SK-N-SH (cell line): Measurements from ENCODE around the gene MMS22L. TPM values are rescaled to one million over a fixed set of nuclear protein-coding genes. Genes with fewer than 3 reads are reported as not detected.

ENCODE experiments used
- CTCF ChIA-PET: fragments of 300-600, 350-600 bp; formaldehyde crosslinking; extraction: SDS; loops from one replicate; lab custom pipeline; 2021; lab: Yijun Ruan, JAX
- POLR2A ChIA-PET: fragments of 350-600 bp; sonication (Branson Sonifier 250); formaldehyde crosslinking; extraction: SDS; loops from one replicate; lab custom pipeline; 2020; ENCODE audit warnings: antibody characterized with exemption, inconsistent platforms; lab: Yijun Ruan, JAX
- DNase-seq: peaks from one replicate; pipeline ENCODE4 v3.0.0; 2012
- H2AFZ ChIP-seq: fragments of 200-600 bp; sonication (generic); 2 replicates; pipeline ENCODE4 v1.8.1; 2016; ENCODE audit warnings: antibody characterized with exemption, mild to moderate bottlenecking, low read depth
- H3F3A ChIP-seq: fragments of 200-600 bp; sonication (generic); replicated peaks from 2 replicates; pipeline ENCODE3; 2016; ENCODE audit warnings: antibody characterized with exemption, mild to moderate bottlenecking; ENCODE audit not compliant: insufficient read depth
- H3K27ac ChIP-seq, 2 experiments: fragments of 200-500 bp in 1 of 2; fragments of 200-600 bp in 1 of 2; sonication (Bioruptor generic) in 1 of 2; sonication (generic), shearing (Covaris generic) in 1 of 2; 2 replicates each; pipeline versions ENCODE4 v1.5.1 to v1.6.1; 2014 to 2016; ENCODE audit warnings: low read depth in 2 of 2, inconsistent platforms in 1 of 2, low read length in 1 of 2, mild to moderate bottlenecking in 1 of 2, mixed read lengths in 1 of 2
- H3K27me3 ChIP-seq: fragments of 200-600 bp; sonication (generic), shearing (Covaris generic); 2 replicates; pipeline ENCODE4 v1.6.1; 2016; ENCODE audit warnings: mixed run types; ENCODE audit not compliant: insufficient read depth
- H3K36me3 ChIP-seq, 2 experiments: fragments of 200-500 bp in 1 of 2; fragments of 200-600 bp in 1 of 2; sonication (Bioruptor generic) in 1 of 2; sonication (generic) in 1 of 2; replicated peaks in 1 of 2; 2 replicates each; pipeline versions ENCODE3 to v1.5.1; 2014 to 2016; ENCODE audit warnings: low read length in 1 of 2, mild to moderate bottlenecking in 1 of 2; ENCODE audit not compliant: insufficient read depth in 2 of 2, control insufficient read depth in 1 of 2
- H3K4me1 ChIP-seq, 2 experiments: fragments of 200-500 bp in 1 of 2; fragments of 200-600 bp in 1 of 2; sonication (Bioruptor generic) in 1 of 2; sonication (generic), shearing (Covaris generic) in 1 of 2; 2 replicates each; pipeline versions ENCODE4 v1.5.1 to v1.6.1; 2014 to 2016; ENCODE audit warnings: low read depth in 1 of 2, low read length in 1 of 2, mixed run types in 1 of 2; ENCODE audit not compliant: insufficient read depth in 2 of 2, control insufficient read depth in 1 of 2
- H3K4me2 ChIP-seq: fragments of 200-600 bp; sonication (generic), shearing (Covaris generic); 2 replicates; pipeline ENCODE4 v1.6.1; 2017; ENCODE audit warnings: mixed run types
- H3K4me3 ChIP-seq, 2 experiments: fragments of 200-500 bp in 1 of 2; fragments of 200-600 bp in 1 of 2; sonication (Bioruptor generic) in 1 of 2; sonication (generic), shearing (Covaris generic) in 1 of 2; 2 replicates each; pipeline versions ENCODE4 v1.5.1 to v1.8.1; 2014 to 2016; ENCODE audit warnings: low read depth in 2 of 2, inconsistent platforms in 1 of 2, low read length in 1 of 2, mild to moderate bottlenecking in 1 of 2, mixed read lengths in 1 of 2, moderate library complexity in 1 of 2
- H3K79me2 ChIP-seq: fragments of 200-600 bp; sonication (generic); 2 replicates; pipeline ENCODE4 v1.8.1; 2017; ENCODE audit warnings: mild to moderate bottlenecking; ENCODE audit not compliant: insufficient read depth
- H3K9ac ChIP-seq: fragments of 200-600 bp; sonication (generic); 2 replicates; pipeline ENCODE4 v1.6.1; 2017; ENCODE audit warnings: mixed run types
- H3K9me2 ChIP-seq: fragments of 200-600 bp; sonication (generic); 2 replicates; pipeline ENCODE4 v1.6.1; 2017; ENCODE audit warnings: mixed run types
- H3K9me3 ChIP-seq: fragments of 200-600 bp; sonication (generic); 2 replicates; pipeline ENCODE4 v1.6.1; 2017; ENCODE audit warnings: mixed run types, mild to moderate bottlenecking, moderate library complexity
- H4K20me1 ChIP-seq: fragments of 200-600 bp; sonication (generic); 2 replicates; pipeline ENCODE4 v1.6.1; 2017; ENCODE audit warnings: mild to moderate bottlenecking, mixed run types; ENCODE audit not compliant: insufficient read depth
- CHD2 ChIP-seq: fragments of 150-350 bp; IDR thresholded peaks from 2 replicates; pipeline ENCODE4 v1.6.1; 2018; ENCODE audit warnings: low read length; ENCODE audit not compliant: partially characterized antibody
- ELF1 ChIP-seq: IDR thresholded peaks from 2 replicates; pipeline ENCODE4 v1.4.0; 2012
- EZH2phosphoT487 ChIP-seq: fragments of 200-600 bp; sonication (generic); IDR thresholded peaks from 2 replicates; pipeline ENCODE4 v1.6.1; 2017; ENCODE audit warnings: low read depth, mixed run types, mild to moderate bottlenecking, antibody characterized with exemption, moderate library complexity, borderline replicate concordance
- FOXJ3 ChIP-seq: sonication (generic); formaldehyde crosslinking; IDR thresholded peaks from 2 replicates; pipeline ENCODE4 v1.5.1; 2020; ENCODE audit warnings: mild to moderate bottlenecking, missing genetic modification reagents
- FOXM1 ChIP-seq: IDR thresholded peaks from 2 replicates; pipeline ENCODE4 v1.4.0; 2012; ENCODE audit warnings: low read depth, mild to moderate bottlenecking
- GABPA ChIP-seq: IDR thresholded peaks from 2 replicates; pipeline ENCODE4 v1.4.0; 2012; ENCODE audit warnings: low read depth, mild to moderate bottlenecking
- GATA2 ChIP-seq: sonication (generic); formaldehyde crosslinking; IDR thresholded peaks from 2 replicates; pipeline ENCODE4 v1.5.0; 2020; ENCODE audit warnings: mild to moderate bottlenecking, missing genetic modification reagents
- IRF3 ChIP-seq: fragments of 150-350 bp; IDR thresholded peaks from 2 replicates; pipeline ENCODE4 v1.6.1; 2016; ENCODE audit warnings: mild to moderate bottlenecking, low read depth, low read length
- JUND ChIP-seq: IDR thresholded peaks from 2 replicates; pipeline ENCODE4 v1.4.0; 2012
- MAX ChIP-seq: IDR thresholded peaks from 2 replicates; pipeline ENCODE4 v1.4.0; 2012; ENCODE audit warnings: low read depth
- MEF2A ChIP-seq: IDR thresholded peaks from 2 replicates; pipeline ENCODE4 v1.4.0; 2012; ENCODE audit warnings: low read depth, borderline replicate concordance
- MXI1 ChIP-seq: IDR thresholded peaks from 2 replicates; pipeline ENCODE4 v1.6.1; 2012; ENCODE audit warnings: mild to moderate bottlenecking, low read depth, low read length, improper control_type of control experiment
- NFIC ChIP-seq: IDR thresholded peaks from 2 replicates; pipeline ENCODE4 v1.4.0; 2012; ENCODE audit warnings: borderline replicate concordance
- NRF1 ChIP-seq: IDR thresholded peaks from 2 replicates; pipeline ENCODE4 v1.6.1; 2012; ENCODE audit warnings: low read depth, mild to moderate bottlenecking, low read length
- POLR2AphosphoS5 ChIP-seq: IDR thresholded peaks from 2 replicates; pipeline ENCODE4 v1.6.1; 2012; ENCODE audit warnings: low read depth, low read length
- RCOR1 ChIP-seq: fragments of 150-350 bp; IDR thresholded peaks from 2 replicates; pipeline ENCODE4 v1.6.1; 2017; ENCODE audit warnings: antibody characterized with exemption, low read length
- RXRA ChIP-seq: IDR thresholded peaks from 2 replicates; pipeline ENCODE4 v1.4.0; 2012; ENCODE audit warnings: low read depth, mild to moderate bottlenecking, borderline replicate concordance
- SIN3A ChIP-seq: IDR thresholded peaks from 2 replicates; pipeline ENCODE4 v1.6.1; 2012; ENCODE audit warnings: low read depth, mild to moderate bottlenecking, low read length, moderate library complexity, borderline replicate concordance
- TCF12 ChIP-seq: IDR thresholded peaks from 2 replicates; pipeline ENCODE4 v1.4.0; 2012
- TEAD4 ChIP-seq: IDR thresholded peaks from 2 replicates; pipeline ENCODE4 v1.4.0; 2012; ENCODE audit warnings: mild to moderate bottlenecking, borderline replicate concordance; ENCODE audit not compliant: insufficient read depth
- USF1 ChIP-seq: IDR thresholded peaks from 2 replicates; pipeline ENCODE4 v1.4.0; 2012; ENCODE audit warnings: low read depth, borderline replicate concordance
- USF2 ChIP-seq: fragments of 150-350 bp; IDR thresholded peaks from 2 replicates; pipeline ENCODE4 v1.6.1; 2017; ENCODE audit warnings: antibody characterized with exemption, low read length, low read depth, borderline replicate concordance
- ZBTB33 ChIP-seq: IDR thresholded peaks from 2 replicates; pipeline ENCODE4 v1.4.0; 2012; ENCODE audit warnings: low read depth, borderline replicate concordance
- WGBS: methylation state at CpG from one replicate; pipeline ENCODE4 v1.1.6; 2017; ENCODE audit warnings: low lambda C conversion rate; 5-methylcytosine and 5-hydroxymethylcytosine counted together
- polyA plus RNA-seq, 3 experiments: library from polyadenylated mRNA; depleted of rRNA; stranded (reverse); fragments of >200 nt; gene quantifications; 2 replicates each; pipeline ENCODE4 v1.2.3, GENCODE V29; 2012

Gene MMS22L
- polyA plus RNA-seq, 1 of the 3 experiments (the other 2 are of a cell fraction) = 4.3 TPM

GRCh38 chr6:97280766-97281165 is 2.2 kb downstream of the MMS22L start:
- Histone ChIP-seq H3K79me2 (peaks cover 53% of the 10 kb centered on the region), H3K27ac (no peak overlapping the region), H3K9me2 (no peaks in the 10 kb centered on the region), H3K9ac (no peak overlapping the region), H3K9me3 (no peaks in the 10 kb centered on the region), H3K4me1 (peaks cover 0 to 9% of the 10 kb centered on the region in 2 experiments; a peak in 2 of 4 replicates), H3K27me3 (no peaks in the 10 kb centered on the region), H3F3A (no peaks in the 10 kb centered on the region), H2AFZ (no peak overlapping the region), H3K4me2 (no peak overlapping the region), H3K36me3 (peaks cover 5 to 16% of the 10 kb centered on the region in 2 experiments), H3K4me3 (no peak overlapping the region; a peak in 1 of 4 replicates), H4K20me1 (no peaks in the 10 kb centered on the region)
- CTCF ChIA-PET = no interaction called here
- POLR2A ChIA-PET = no interaction called here
- WGBS = 90% methylated on average over 1 of the region's 1 CpG
- TF ChIP-seq POLR2AphosphoS5 = no peak
- TF ChIP-seq MXI1 = no peak
- no peak for TF ChIP-seq TEAD4
- no peak for TF ChIP-seq FOXM1
- no peak for TF ChIP-seq IRF3
- no peak for TF ChIP-seq USF1
- TF ChIP-seq CHD2 = no peak
- no peak for TF ChIP-seq JUND
- TF ChIP-seq RCOR1 = no peak
- no peak for TF ChIP-seq NFIC
- TF ChIP-seq RXRA = no peak
- no peak for DNase-seq

GRCh38 chr6:97275804-97276203 is 7.2 kb downstream of the MMS22L start:
- Histone ChIP-seq H3F3A (no peaks in the 10 kb centered on the region), H3K27ac (no peak overlapping the region), H3K4me1 (no peaks in the 10 kb centered on the region), H3K27me3 (no peaks in the 10 kb centered on the region), H3K9me3 (no peaks in the 10 kb centered on the region), H3K79me2 (peaks cover 44% of the 10 kb centered on the region), H3K4me3 (no peak overlapping the region), H4K20me1 (no peaks in the 10 kb centered on the region), H3K4me2 (no peak overlapping the region), H3K9ac (no peak overlapping the region), H3K36me3 (peaks cover 30 to 35% of the 10 kb centered on the region in 2 experiments), H3K9me2 (no peaks in the 10 kb centered on the region), H2AFZ (no peak overlapping the region)
- TF ChIP-seq USF2 = no peak
- TF ChIP-seq ZBTB33 = no peak
- no peak for TF ChIP-seq RCOR1
- TF ChIP-seq SIN3A = no peak
- no peak for TF ChIP-seq IRF3
- no peak for TF ChIP-seq NRF1
- TF ChIP-seq GATA2 (CRISPR knock-in tag) = no peak
- no peak for TF ChIP-seq NFIC
- no peak for TF ChIP-seq MAX
- TF ChIP-seq TCF12 = no peak
- no peak for TF ChIP-seq EZH2phosphoT487
- no peak for TF ChIP-seq FOXJ3 (CRISPR knock-in tag)
- no peak for TF ChIP-seq FOXM1
- TF ChIP-seq GABPA = no peak
- no peak for TF ChIP-seq ELF1
- no peak for TF ChIP-seq MEF2A
- TF ChIP-seq MXI1 = no peak
- DNase-seq = no peak
- 99% methylated on average over 4 of the region's 4 CpGs for WGBS
- ChIA-PET POLR2A (no interaction called here), CTCF (no interaction called here)
